ENCODE data around the gene REST. TPM values are rescaled to one million over a fixed set of nuclear protein-coding genes. Genes with fewer than 3 reads are reported as not detected.

REST gene
- total and polyA plus RNA-seq, 10 donors, result 3.6 to 45.4 (median 37.1) TPM

GRCh38 chr4:56906489-56907393 is 959 bp upstream of the REST start:
- peak; percentile 84 for DNase-seq
- WGBS, 5 donors, result 31 to 35% (median 32%) methylated on average over 19 of the region's 19 CpGs
- TF ChIP-seq POLR2A (IDR thresholded peaks at IDR 0.05) (no peak), CTCF (IDR thresholded peaks at IDR 0.05 in 8 of 11, conservative IDR thresholded peaks at IDR 0.05 in 3 of 11) (no peak), POLR2AphosphoS5 (IDR thresholded peaks at IDR 0.05) (no peak)
- H3K27me3 ChIP-seq (replicated peaks in 1 of 7), result no peaks in the 10 kb centered on the region
- peaks cover 21 to 43% (median 34%) of the 10 kb centered on the region in 6 donors for H3K4me1 ChIP-seq
- intact Hi-C loops (cut with DNase I; ENCODE audit: low total_unique reads), result loop anchor here (5.0 kb wide), 1 partner anchor 71 kb away; the partner anchor contains the start of genes NOA1 and POLR2B
- H3K9me3 ChIP-seq, result no peaks in the 10 kb centered on the region
- H3K27ac ChIP-seq, result peak overlapping the region in 4 of 8 donors; percentile 96 to 98 (median 96)
- peaks cover 0 to 7% (median 0%) of the 10 kb centered on the region in 6 donors for H3K36me3 ChIP-seq
- peak overlapping the region; percentile 81 to 100 (median 98) for H3K4me3 ChIP-seq

GRCh38 chr4:56908206-56909085 is 746 bp downstream of the REST start:
- H3K9me3 ChIP-seq, result no peaks in the 10 kb centered on the region
- TF ChIP-seq POLR2AphosphoS5 (IDR thresholded peaks at IDR 0.05) (peak in 2 of 3 donors; percentile 41 to 60), CTCF (IDR thresholded peaks at IDR 0.05 in 8 of 11, conservative IDR thresholded peaks at IDR 0.05 in 3 of 11) (peak in 2 of 11 experiments; percentile 25 to 31), POLR2A (IDR thresholded peaks at IDR 0.05) (no peak)
- intact Hi-C loops (cut with DNase I; ENCODE audit: low total_unique reads), result loop anchor here (5.0 kb wide), 1 partner anchor 69 kb away; the partner anchor contains the start of genes NOA1 and POLR2B
- H3K27me3 ChIP-seq (replicated peaks in 1 of 7), result no peaks in the 10 kb centered on the region
- 0 to 2% (median 1%) methylated on average over 35 to 110 of the region's 110 CpGs for WGBS, 5 donors
- peaks cover 0 to 15% (median 0%) of the 10 kb centered on the region in 6 donors for H3K36me3 ChIP-seq
- H3K4me3 ChIP-seq, result peak overlapping the region; percentile 81 to 100 (median 98)
- peaks cover 23 to 60% (median 51%) of the 10 kb centered on the region in 6 donors for H3K4me1 ChIP-seq
- H3K27ac ChIP-seq, result peak overlapping the region; percentile 82 to 98 (median 96)
- DNase-seq, result peak; percentile 95

GRCh38 chr4:56909086-56909894 is 1.6 kb downstream of the REST start:
- H3K36me3 ChIP-seq, result peaks cover 0 to 24% (median 0%) of the 10 kb centered on the region in 6 donors
- peak; percentile 40 to 61 (median 52) for TF ChIP-seq POLR2AphosphoS5 (IDR thresholded peaks at IDR 0.05)
- no peak for TF ChIP-seq CTCF (IDR thresholded peaks at IDR 0.05 in 8 of 11, conservative IDR thresholded peaks at IDR 0.05 in 3 of 11)
- no peak for TF ChIP-seq POLR2A (IDR thresholded peaks at IDR 0.05)
- no peak for DNase-seq
- no peaks in the 10 kb centered on the region for H3K9me3 ChIP-seq
- WGBS, 5 donors, result 0 to 1% (median 1%) methylated on average over 36 to 41 of the region's 41 CpGs
- peak overlapping the region; percentile 81 to 100 (median 98) for H3K4me3 ChIP-seq
- intact Hi-C loops (cut with DNase I; ENCODE audit: low total_unique reads), result loop anchor here (5.0 kb wide), 1 partner anchor 68 kb away; the partner anchor contains the start of genes NOA1 and POLR2B
- peak overlapping the region; percentile 82 to 98 (median 96) for H3K27ac ChIP-seq
- H3K4me1 ChIP-seq, result peaks cover 25 to 68% (median 59%) of the 10 kb centered on the region in 6 donors
- no peaks in the 10 kb centered on the region for H3K27me3 ChIP-seq (replicated peaks in 1 of 7)

All from spleen (tissue), 11 donors.